Activated CD4-positive, alpha-beta T cell treated with anti-CD3 and anti-CD28 coated beads, Interleukin-2, Interleukin-4, amounts not matched to agents 100 ng/mL and 50 ng/mL, durations not matched to agents 16 hours and 8 hours (primary cell): ENCODE measurements around the gene CCDC15.
"Not testable (repeated sequence)": the region's sequence is repeated elsewhere in the genome, so short reads cannot be mapped to it uniquely, and the experiment has no call there.

Experiments used
- DNase-seq: peaks from one replicate; pipeline ENCODE4 v3.0.0-alpha.2; 2020; ENCODE audit warnings: low spot score

Gene CCDC15

DNA sequence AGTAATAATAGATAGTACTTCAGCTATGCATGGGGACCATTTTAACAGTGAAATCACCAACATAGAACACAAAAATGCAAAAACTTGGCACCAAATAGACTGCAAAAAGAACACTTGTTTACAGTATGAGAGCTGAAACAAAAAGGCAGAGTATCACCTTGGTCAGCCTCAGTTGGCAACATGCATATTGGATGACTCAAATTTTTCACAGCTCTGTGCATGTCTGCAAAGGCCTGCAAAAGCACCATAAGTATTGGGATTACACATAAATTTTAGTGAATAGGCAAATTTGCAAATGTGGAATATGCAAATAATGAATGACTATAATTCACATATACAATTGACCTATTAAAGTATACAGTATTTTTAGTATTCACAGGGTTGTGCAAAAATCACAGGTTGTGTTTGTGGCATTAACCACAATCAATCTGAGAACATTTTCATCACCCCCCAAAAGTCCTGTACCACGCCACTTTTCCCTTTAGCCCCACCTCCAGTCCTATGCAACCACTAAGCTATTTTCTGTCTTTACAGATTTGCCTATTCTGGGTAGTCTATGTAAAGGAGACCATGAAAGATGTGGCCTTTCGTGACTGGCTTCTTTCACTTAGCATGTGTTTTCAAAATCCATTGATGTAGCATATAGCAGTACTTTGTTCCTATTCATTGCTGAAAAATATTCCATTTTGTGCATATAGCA is 47.2 kb downstream of the CCDC15 start:
- no peak for DNase-seq

DNA sequence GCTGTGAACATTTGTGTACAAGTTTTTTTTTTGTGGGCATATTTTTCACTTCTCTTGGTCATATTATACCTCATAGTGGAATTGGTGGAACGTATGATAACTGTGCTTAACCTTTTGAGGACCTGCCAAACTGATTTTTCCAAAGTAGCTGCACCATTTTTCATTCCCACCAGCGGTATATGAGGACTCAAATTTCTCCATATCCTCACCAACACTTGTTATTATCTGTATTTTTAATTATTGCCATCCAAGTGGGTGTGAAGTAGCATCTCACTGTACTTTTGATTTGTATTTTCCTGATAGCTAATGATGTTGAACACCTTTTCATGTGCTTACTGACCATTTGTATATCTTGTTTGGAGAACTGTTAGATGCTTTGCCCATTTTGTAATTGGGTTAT is 47.8 kb downstream of the CCDC15 start:
- DNase-seq = no peak

DNA sequence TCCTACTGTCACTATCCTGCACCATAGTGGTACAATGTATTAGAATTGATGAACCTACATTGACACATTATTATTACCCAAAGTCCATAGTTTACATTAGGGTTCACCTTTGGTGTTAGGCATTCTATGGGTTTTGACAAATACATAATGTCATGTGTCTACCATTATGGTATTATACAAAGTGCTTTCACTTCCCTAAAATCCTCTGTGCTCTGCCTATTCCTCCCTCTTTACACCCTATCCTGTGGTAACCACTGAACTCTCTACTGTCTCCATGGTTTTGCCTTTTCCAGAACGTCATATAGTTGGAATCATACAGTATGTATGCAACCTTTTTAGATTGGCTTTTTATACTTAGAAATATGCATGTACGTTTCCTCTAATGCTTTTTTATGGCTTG is 51.5 kb downstream of the CCDC15 start:
- no peak for DNase-seq

DNA sequence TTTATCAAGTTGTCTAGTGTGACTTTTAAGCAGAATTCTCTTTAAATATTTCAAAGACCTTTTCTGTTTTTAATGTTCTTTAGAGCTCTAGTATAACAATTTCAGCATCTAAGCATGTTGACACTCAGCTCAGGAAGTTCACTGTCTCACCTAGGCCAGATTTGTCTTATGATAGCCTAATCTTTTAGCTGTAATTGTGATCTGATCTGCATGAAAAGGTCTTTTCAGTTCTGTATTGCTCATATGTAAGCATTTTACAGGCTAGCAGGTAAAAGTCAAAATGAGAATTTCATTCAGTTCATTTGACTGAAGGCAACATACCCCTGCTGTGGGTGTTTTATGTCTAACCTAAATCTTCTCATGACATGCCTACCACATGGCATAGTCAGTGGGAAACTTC is 62.4 kb downstream of the CCDC15 start:
- DNase-seq = no peak

DNA sequence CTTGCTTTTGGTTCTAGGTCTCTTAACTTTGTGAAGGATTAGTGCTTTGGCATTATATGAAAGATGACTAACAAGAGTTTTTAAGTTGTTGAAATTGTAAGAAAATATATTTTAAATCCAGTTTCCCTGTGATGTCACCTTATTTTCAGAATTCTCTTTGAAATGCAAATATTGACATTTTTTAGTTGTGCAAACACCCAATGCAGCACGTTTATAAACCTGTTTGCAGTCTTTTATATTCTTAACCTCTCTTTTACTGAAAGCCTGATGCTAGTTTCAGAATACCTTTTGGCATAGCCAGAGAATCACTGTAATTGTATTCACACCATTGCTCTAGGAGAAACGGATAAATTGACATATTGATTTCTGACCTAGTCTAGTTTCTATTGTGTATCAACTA is 66.3 kb downstream of the CCDC15 start:
- DNase-seq = no peak

DNA sequence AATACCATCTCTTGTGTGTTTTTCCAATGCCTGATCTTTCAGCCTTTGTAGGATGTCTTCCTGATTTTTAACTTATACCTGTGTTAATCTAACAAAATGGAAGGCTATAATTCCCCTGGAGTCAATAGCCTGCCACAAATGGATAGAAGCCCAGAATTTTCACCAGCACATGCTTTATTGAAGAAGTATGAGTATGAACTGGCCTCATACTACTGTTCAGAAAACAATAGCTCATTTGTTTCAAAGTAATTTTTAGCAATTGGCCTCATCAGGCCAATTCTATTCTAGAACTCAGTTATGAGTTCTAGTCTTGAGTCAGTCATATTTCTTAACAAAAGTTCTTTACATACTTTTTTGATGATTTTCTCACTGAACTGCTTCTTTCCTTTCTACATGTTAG is 68.5 kb downstream of the CCDC15 start:
- no peak for DNase-seq

DNA sequence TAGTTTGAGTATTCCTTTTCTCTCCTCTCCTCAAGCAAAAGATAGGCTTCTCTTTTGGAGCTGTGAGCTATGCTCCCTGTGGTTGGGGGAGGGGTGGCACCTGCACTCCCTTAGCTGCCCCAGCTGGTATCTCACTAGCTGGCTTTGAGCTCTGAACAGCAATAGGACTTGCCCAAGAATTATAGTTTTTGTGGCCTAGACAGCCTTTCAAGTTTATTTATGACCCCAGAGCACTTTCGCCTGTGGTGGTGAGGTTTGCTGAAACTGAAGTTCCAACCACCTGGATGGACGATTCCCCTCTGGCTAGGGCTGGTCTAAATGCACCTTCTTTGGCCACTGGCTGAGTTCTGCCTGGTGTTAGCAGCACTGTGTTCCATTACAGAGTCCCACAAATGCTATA is 72.0 kb downstream of the CCDC15 start:
- DNase-seq = no peak

DNA sequence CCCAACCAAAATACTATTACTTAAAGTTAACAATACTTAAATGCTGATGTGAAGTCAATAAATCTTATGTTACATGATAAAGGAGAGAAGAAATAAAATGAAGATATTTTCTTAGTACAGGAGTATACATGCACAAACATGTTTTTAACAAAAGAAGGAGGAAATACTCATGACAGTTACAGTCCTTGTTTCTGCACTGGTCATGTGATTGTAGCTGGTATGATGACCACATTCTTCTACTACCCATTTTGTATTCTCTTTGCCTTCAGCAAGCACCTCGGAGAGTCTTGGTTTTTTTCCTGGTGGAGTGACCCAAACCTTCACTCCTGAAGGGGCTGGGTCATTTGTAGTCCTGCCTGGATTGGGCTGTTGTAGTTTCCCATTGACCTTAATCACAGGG is 75.4 kb downstream of the CCDC15 start:
- not testable (repeated sequence) for DNase-seq

DNA sequence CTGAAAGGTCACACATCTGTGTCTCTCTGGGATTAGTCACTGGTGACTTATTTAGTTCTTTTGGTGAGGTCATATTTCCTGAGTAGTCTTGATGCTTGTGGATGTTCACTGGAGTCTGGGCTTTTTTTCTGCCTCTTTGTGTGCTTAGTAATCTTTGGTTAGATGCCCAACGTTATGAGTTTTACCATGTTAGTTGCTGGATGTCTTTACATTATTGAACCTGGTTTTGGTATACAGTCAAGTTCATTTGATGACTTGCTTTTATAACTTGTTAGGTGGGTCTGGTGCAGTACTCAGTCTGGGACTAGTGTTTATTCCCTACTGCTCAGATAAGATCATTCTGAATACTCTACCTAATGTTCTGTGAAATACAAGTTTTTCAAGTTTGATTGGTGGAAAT is 82.9 kb downstream of the CCDC15 start:
- peak; percentile 42 for DNase-seq

DNA sequence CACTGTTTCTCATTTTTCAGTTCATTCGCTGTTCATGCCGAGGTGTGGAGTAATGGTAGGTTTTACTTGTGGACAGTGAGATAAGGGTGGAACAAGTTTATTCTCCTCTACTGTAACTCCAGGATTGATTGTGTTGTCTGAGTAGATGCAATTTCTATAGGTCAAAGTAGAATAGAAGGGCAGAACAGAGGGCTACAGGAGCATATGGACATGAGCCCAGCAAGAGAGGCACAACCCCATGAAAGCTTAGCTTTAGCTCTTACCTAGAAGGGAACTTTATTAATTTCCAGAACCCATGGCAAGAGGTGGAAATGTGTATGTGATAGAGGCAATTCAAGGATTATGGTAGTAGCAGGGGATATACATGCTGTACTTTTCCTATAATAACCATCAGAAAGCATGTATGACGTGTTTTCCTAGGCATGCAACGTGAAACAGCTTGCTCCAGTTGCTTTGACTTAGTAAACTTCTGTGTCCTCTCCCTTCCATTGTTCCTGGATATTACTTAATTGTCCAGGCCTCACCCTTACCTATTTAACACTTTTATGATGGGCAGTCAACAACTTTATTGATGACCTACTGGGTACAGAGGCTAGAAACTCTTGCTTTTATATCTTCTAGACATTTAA is 95.3 kb downstream of the CCDC15 start:
- DNase-seq = no peak

DNA sequence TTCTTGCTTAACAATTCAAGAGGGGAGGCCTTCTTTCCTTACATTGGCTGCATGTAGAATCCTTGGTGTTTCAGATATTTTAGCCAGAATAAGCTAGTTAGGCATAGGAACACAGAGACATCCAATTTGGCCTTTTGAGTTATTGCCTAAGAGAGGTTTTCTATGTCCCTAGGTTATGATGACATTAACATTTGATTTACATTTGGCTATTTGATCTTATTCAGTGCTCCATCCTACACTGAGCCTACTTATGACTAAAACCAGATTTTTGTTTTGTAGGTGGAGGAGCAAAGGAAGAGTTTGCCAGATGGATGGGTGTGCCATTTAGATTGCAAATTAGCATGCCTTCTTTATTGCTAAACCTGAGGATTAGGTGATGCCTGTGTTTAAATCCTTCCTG is 98.0 kb downstream of the CCDC15 start:
- no peak for DNase-seq

DNA sequence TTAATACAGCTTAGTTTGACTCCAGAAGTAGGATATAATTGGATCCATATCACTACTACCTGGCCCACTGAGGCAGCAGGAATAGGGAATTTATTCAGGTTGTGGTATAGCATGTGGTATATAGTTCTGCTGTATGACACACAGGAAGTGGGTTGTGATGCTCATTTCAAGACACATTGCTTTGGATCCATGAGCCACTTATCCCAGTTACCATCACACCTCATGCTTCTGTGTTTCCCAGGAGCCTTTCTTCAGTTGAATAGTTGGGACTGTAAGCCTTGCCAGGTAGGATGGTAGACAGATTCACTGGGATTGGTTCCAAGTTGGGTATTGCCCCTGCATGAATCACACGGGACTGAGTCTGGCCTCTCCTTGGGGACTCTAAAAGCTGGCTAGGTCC is 99.2 kb downstream of the CCDC15 start:
- DNase-seq = peak; percentile 4

DNA sequence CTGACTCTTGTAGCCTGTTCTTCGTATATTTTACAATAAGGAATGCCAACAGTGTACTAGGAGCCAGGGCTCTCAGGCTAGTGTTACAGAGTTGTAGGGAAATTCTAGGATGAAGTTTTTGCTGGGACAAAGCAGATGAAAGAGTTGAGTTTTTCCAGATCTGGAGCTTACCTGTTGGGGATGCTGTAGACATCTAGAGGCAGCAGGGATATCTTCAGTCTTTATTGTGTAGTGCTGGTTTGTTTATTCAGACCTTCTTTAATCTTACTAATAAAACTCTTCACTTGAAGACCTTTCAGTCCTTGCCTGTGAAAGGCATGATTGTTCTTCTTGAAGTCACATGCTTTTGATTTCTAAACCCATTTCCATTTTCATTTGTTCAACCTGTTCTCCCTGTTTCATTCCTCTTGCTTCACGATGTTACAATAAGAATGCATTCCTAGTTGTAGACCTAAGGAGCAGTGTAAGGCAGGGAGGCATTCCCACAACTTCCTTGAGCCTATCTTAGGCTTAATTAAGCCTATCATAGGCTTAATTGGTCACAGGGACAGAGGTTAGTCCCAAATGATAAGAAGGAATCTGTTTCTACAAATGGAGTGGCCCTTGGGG is 101.2 kb downstream of the CCDC15 start:
- DNase-seq = no peak

DNA sequence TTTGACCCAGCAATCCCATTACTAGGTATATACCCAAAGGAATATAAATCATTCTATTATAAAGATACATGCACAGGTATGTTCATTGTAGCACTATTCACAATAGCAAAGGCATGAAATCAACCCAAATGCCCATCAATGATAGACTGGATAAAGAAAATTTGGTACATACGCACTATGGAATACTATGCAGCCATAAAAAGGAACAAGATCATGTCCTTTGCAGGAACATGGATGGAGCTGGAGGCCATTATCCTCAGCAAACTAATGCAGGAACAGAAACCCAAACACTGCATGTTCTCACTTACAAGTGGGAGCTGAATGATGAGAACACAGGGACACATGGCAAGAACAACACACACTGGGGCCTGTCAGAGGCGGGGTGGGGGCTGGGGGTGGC is 102.1 kb downstream of the CCDC15 start:
- DNase-seq = not testable (repeated sequence)

DNA sequence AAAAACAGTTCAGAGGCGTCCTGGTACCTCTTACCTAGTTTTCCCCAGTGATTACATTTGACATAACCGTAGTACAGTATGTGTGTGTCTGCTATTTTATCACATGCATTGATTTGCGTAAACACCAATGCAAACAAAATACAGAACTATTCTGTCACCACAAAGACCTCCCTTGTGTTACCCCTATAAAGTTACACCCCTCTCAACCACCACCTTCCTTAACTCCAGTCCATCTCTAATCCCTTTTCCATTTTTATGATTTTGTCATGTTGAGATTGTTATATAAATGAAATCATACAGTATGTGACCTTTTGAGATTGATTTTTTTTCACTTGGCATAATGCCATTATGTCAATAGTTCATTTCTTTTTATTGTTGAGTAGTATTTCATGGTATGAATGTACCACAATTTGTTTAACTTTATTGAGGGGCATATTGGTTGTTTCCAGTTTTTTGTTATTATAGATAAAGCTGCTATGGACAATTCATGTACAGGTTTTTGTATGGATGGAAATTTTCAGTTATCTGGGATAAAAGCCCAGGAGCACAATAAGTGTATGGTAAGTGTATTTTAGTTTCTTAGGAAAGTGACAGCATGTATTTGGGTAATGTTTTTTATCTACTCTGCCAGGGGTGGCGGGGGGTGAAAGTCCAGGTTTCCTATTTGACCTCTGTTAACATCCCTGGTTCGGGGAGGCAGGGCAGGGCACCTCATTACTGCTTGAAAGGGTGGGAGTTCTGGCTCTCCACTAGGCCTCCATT is 103.1 kb downstream of the CCDC15 start:
- DNase-seq = no peak

DNA sequence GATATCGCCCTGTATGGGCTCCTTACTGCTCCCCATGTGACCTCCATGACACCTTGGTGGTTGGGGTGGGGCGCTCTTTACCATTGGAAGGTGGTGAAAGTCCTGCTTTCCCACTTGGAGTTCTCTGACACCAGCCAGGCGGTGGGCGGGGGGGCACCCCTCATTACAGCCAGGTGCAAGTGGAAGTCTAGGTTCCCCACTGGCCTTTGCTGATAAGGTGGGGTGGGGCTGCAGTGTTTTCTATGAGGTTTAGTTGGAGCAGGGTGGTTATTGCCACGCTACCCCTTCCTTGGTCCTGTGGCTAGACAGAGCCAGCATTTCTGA is 103.7 kb downstream of the CCDC15 start:
- DNase-seq = no peak

DNA sequence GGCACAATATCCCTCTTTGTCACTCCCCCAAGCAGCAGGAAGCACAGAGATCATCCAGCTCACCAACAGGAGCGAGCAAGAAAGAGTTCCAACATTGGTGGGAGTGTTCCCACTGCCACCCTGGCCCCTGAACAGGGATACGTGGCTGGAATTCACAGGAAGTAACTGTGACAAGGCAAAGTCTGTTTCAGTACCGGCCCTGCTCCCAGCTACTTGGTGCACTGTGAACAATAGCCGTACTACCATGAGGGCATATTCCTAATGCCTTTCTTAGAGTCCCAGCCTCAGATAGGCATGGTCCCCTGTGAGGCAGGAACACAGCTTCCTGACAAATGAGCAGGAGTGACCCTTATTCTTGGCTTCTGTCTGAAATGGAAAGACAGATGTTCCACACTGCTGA is 107.3 kb downstream of the CCDC15 start:
- DNase-seq = no peak

DNA sequence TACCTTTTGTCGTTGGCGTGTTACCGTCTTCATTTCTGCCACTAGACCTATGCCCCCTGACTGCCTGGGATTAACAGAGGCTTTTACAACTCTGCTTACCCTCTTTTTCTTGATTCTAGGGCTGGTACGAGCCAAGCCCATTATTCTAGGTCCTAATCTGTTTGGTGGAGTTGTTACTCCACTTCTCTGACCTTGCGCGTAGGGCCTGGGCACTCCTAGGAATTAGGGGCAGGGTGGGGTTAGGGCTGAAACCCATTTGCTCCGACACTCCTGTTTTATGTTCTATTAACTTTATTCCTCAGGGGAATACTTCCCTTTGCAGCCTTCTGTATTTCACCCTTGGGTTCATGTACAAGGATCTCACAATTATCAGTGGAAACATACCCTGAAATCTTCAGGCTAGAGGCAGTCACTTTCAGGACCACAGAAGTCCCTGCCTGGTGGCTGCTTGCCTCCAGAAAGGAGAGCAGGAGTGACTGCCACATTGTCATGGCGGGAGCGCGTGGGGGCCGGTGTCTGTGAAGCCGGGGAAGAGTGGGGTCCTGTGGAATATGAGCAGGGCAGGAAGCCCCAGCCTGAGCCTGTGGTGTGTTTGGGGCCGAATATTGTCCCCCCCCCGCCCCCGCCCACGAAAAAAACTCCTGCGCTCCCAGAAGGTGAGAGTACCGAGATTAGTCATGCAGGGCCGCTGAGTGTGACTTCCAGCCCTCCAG is 108.4 kb downstream of the CCDC15 start:
- no peak for DNase-seq

DNA sequence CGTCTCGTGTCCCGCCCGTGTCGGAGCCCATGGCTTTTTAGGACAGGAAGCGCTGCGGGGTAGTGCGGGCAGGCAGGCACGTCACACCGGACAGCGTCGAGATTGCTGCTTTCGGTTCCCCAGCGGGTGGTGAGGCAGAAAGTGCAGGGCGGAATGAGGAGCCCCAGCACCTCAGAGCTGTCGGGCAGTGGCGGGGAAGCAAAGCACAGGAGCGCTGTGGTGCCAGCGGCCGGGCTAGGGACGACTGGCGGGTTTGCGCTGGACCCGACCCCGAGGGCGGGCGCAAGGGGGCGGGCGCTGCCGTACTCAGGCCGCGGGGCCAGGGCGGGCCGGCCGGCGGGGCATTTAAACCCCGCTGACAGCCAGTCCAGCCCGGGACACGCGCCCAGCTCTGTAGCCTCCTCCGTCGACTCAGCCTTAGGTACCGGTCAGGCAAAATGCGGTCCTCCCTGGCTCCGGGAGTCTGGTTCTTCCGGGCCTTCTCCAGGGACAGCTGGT is 109.0 kb downstream of the CCDC15 start, which contains the start of gene SLC37A2:
Gene SLC37A2, plus strand, starts transcription at position 375 of the 498 bp plus-strand sequence. Its CDS starts 63 bp downstream, at position 438.
- peak; percentile 57 for DNase-seq

DNA sequence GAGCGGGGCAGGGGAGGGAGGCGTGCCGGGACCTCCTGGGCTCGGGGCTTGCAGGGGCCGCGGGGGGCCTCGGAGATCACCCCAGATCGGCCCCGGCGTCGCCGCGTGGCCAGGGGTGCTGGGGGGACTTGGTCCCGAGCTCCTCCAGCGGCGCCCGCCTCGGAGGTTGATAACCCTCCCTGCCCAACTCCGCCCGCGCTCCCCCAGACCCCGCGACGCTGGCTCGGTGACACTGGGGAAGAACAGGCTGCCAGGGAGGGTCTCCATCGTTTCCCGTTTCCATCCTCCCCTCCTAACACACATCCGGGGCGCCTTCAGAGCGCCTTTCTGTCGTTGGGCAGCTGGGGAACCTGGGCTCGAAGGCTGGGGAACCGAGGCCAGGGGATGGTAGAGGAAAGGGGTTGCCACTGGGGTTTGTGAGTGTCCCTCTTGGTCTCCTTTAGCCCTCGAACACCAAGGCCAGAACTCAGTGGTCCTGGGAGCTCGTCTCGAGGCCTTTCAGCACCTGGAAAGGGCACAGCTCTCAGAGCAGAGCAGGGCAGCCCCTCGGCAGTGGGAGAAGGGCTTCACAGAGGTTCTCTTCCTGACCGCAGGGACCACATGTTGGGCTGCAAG is 109.5 kb downstream of the CCDC15 start:
- DNase-seq = no peak

DNA sequence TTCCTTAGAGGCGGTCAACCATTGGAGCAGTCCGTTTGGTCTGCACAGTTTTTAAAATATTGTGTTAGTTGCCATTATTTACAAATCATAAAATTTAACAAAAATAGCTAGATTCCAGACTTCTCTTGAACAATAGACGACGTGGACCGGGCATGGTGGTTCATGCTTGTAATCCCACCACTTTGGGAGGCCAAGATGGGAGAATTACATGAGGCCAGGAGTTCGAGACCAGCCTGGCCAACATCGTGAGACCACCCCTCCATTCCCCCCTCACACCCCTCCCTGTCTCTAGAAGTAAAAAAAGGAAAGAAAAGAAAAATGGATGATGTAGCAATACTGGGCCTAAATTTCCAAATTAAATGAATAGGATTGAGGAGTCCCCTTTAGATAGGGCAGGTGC is 110.1 kb downstream of the CCDC15 start:
- no peak for DNase-seq

DNA sequence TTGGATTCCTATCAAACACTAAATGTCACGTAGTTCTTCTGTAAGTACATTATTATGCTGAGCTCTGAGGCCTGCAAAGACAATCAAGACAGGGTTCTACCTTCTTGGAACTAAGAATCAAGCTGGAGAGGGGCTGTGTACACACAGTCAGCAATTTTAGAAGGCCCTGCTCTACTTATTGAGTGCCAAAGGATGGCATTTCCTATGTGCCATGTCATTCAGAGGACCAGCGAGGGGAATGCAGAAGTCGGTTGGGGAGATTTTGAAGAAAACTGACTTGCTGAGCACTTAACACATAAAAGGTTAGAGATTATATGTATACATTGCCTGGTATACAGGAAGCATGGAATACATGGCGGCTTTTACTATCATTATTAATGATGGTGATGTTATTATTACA is 114.4 kb downstream of the CCDC15 start:
- no peak for DNase-seq
